Activated CD8-positive, alpha-beta T cell treated with anti-CD3 and anti-CD28 coated beads for 36 hours (primary cell): ENCODE measurements around the gene IDI1. TPM values are rescaled to one million over a fixed set of nuclear protein-coding genes. Genes with fewer than 3 reads are reported as not detected.

Source experiments
- ATAC-seq: fragments of 200-7000 bp; cut with Tn5 transposase; one replicate; pipeline ENCODE4 v1.10.0; 2021; ENCODE audit warnings: mild to moderate bottlenecking, moderate library complexity
- CTCF ChIA-PET: fragments of 350-600 bp; sonication (Branson Sonifier 250); formaldehyde crosslinking; loops from one replicate; lab custom pipeline; 2021; ENCODE audit warnings: antibody characterized with exemption; lab: Charles Lee
- POLR2A ChIA-PET: fragments of 350-600 bp; sonication (Branson Sonifier 250); formaldehyde crosslinking; loops from one replicate; lab custom pipeline; 2021; ENCODE audit warnings: antibody characterized with exemption; lab: Charles Lee
- DNase-seq: peaks from one replicate; pipeline ENCODE4 v3.0.0-alpha.2; 2020
- H3K27ac Mint-ChIP-seq: one replicate; pipeline ENCODE4 v1.8.0; 2021; ENCODE audit warnings: mild to moderate bottlenecking, mixed read lengths
- H3K27me3 Mint-ChIP-seq: one replicate; pipeline ENCODE4 v1.8.0; 2021; ENCODE audit warnings: mixed read lengths
- H3K36me3 Mint-ChIP-seq: one replicate; pipeline ENCODE4 v1.8.0; 2021; ENCODE audit warnings: low read depth, mixed read lengths
- H3K4me1 Mint-ChIP-seq: one replicate; pipeline ENCODE4 v1.8.0; 2021; ENCODE audit warnings: low read depth, mixed read lengths
- H3K4me3 Mint-ChIP-seq: one replicate; pipeline ENCODE4 v1.8.0; 2021; ENCODE audit warnings: mild to moderate bottlenecking, moderate library complexity, mixed read lengths
- H3K9me3 Mint-ChIP-seq: one replicate; pipeline ENCODE4 v1.8.0; 2021; ENCODE audit warnings: mixed read lengths
- intact Hi-C: fragments of 100-400 bp; cut with micrococcal nuclease; formaldehyde crosslinking; loops from one replicate; pipeline ENCODE4 v1.10.0; 2022
- total RNA-seq, 2 experiments: library from RNA; stranded (reverse); gene quantifications; one replicate each; pipeline ENCODE4 v1.2.3, GENCODE V29; 2021
- TF ChIP-seq, protein P1 (sequence below): fragments of 200-600 bp; IDR thresholded peaks from one replicate; pipeline ENCODE4 v1.8.0; 2022; ENCODE audit warnings: antibody characterized with exemption, mild to moderate bottlenecking

The IDI1 gene
- total RNA-seq, 2 experiments from 2014 or later, result 67.7 to 69.5 TPM

DNA sequence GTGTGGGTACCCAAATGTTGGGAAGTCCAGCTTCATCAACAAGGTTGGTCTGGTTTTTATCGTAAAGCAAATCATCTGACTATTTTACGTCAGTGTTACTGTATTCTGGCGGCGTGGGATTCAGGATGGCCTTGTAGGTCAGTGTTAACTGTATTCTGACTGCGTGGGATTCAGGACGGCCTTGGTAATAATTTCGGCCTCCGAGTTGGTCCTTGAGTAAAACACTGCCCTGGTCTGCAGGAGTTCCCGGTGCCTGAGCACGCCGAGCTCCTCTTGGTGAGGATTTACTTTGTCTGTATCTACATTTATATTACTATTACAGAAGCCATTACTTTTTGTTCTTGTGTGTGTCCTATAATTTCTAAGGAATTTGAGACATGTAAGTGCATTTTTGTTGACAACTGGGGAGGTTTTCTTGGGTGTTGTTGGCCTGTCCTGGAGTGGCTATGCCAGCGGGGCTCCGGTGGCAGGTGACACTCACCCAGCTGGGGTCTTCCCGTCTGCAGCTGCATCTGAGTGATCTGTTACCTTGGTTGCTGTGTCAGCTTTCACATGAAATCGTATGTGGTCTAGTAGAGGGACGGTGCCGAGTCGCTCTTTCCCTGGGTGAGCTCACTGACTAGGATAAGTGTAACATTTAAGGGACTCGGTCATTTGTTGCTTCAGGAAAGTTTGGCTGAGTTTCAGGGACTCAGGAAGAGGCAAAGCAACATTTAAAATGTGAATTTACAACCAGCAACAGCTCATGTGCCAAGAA is 51.5 kb downstream of the IDI1 start:
- H3K27me3 Mint-ChIP-seq, result no peaks in the 10 kb centered on the region
- TF ChIP-seq, protein P1, sequence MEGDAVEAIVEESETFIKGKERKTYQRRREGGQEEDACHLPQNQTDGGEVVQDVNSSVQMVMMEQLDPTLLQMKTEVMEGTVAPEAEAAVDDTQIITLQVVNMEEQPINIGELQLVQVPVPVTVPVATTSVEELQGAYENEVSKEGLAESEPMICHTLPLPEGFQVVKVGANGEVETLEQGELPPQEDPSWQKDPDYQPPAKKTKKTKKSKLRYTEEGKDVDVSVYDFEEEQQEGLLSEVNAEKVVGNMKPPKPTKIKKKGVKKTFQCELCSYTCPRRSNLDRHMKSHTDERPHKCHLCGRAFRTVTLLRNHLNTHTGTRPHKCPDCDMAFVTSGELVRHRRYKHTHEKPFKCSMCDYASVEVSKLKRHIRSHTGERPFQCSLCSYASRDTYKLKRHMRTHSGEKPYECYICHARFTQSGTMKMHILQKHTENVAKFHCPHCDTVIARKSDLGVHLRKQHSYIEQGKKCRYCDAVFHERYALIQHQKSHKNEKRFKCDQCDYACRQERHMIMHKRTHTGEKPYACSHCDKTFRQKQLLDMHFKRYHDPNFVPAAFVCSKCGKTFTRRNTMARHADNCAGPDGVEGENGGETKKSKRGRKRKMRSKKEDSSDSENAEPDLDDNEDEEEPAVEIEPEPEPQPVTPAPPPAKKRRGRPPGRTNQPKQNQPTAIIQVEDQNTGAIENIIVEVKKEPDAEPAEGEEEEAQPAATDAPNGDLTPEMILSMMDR, result no peak
- ATAC-seq (no peak), DNase-seq (no peak)
- intact Hi-C loops, result no loop called here
- H3K9me3 Mint-ChIP-seq, result peaks cover 8% of the 10 kb centered on the region
- H3K4me3 Mint-ChIP-seq, result no peak overlapping the region
- ChIA-PET POLR2A (interaction anchor here (0.8 to 3.2 kb wide), 5 partner anchors 9 to 51 kb away, joined by 3 to 10 read pairs (median 4); partner anchors contain the start of gene GTPBP4), CTCF (interaction anchor here (1.2 to 1.5 kb wide), 2 partner anchors 19 to 20 kb away, joined by 3 read pairs; no protein-coding TSS in a partner anchor)
- peaks cover 22% of the 10 kb centered on the region for H3K4me1 Mint-ChIP-seq
- H3K27ac Mint-ChIP-seq, result no peak overlapping the region
- peaks cover 88% of the 10 kb centered on the region for H3K36me3 Mint-ChIP-seq

- TF ChIP-seq, protein P1, result no peak
- Mint-ChIP-seq H3K4me1 (peaks cover 17% of the 10 kb centered on the region), H3K9me3 (peaks cover under 1% of the 10 kb centered on the region), H3K4me3 (no peak overlapping the region), H3K27ac (no peak overlapping the region), H3K27me3 (no peaks in the 10 kb centered on the region), H3K36me3 (peaks cover 79% of the 10 kb centered on the region)
- intact Hi-C loops, result no loop called here
- POLR2A ChIA-PET, result interaction anchor here (0.7 to 3.5 kb wide), 3 partner anchors 8 to 407 kb away, joined by 3 to 18 read pairs (median 3); no protein-coding TSS in a partner anchor
- CTCF ChIA-PET, result no interaction called here
- DNase-seq (no peak), ATAC-seq (no peak)
These were observed 52.9 kb downstream of the IDI1 start for GRCh38 chr10:996031-996430.

DNA sequence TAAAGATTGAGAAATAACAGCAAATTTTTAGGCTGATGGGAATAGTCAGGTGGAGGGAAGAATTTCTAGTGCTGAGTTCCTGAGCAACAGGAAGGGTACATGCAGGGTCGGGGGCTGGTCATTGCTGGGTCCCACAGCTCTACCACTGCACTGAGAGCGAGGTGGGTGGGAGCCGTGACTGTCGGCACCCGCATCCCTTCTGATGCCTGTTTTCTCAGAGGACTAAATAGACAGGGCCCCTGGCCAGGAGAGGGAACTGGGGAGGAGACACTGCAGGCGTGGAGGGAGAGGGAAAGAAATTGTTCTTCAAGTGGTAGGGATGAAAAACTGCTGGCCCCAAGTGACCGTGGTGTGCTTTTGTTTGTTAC is 53.4 kb downstream of the IDI1 start:
- POLR2A ChIA-PET, result interaction anchor here (0.7 to 3.5 kb wide), 5 partner anchors 8 to 111 kb away, joined by 3 to 18 read pairs (median 3); no protein-coding TSS in a partner anchor
- ATAC-seq (no peak), DNase-seq (no peak)
- Mint-ChIP-seq H3K36me3 (peaks cover 79% of the 10 kb centered on the region), H3K4me1 (peaks cover 19% of the 10 kb centered on the region), H3K27me3 (no peaks in the 10 kb centered on the region), H3K27ac (no peak overlapping the region), H3K9me3 (no peaks in the 10 kb centered on the region), H3K4me3 (no peak overlapping the region)
- CTCF ChIA-PET, result no interaction called here
- TF ChIP-seq, protein P1, result no peak
- intact Hi-C loops, result no loop called here

- no peak for DNase-seq
- ATAC-seq, result no peak
- no peak overlapping the region for H3K4me3 Mint-ChIP-seq
- ChIA-PET CTCF (no interaction called here), POLR2A (interaction anchor here (0.7 to 3.5 kb wide), 5 partner anchors 9 to 112 kb away, joined by 3 to 18 read pairs (median 3); no protein-coding TSS in a partner anchor)
- H3K4me1 Mint-ChIP-seq, result peaks cover 21% of the 10 kb centered on the region
- H3K27me3 Mint-ChIP-seq, result no peaks in the 10 kb centered on the region
- peaks cover 79% of the 10 kb centered on the region for H3K36me3 Mint-ChIP-seq
- intact Hi-C loops, result no loop called here
- no peaks in the 10 kb centered on the region for H3K9me3 Mint-ChIP-seq
- TF ChIP-seq, protein P1, result no peak
- no peak overlapping the region for H3K27ac Mint-ChIP-seq
These were observed 53.9 kb downstream of the IDI1 start for GRCh38 chr10:994836-995558.
